ENCODE data around the gene POLR2E. TPM values are rescaled to one million over a fixed set of nuclear protein-coding genes. Genes with fewer than 3 reads are reported as not detected.

POLR2E gene
- total and polyA plus RNA-seq, 7 donors, result 82.0 to 203 (median 124) TPM

GRCh38 chr19:1128106-1128505 is 32.9 kb upstream of the POLR2E start:
- DNase-seq, result no peak
- 68 to 88% methylated on average over 17 of the region's 17 CpGs for WGBS, 2 donors
- peaks cover 3 to 50% (median 28%) of the 10 kb centered on the region in 4 donors for H3K36me3 ChIP-seq
- intact Hi-C loops (cut with DNase I), result no loop called here
- no peaks in the 10 kb centered on the region for H3K27me3 ChIP-seq
- peaks cover 0 to 62% (median 44%) of the 10 kb centered on the region in 4 donors for H3K4me1 ChIP-seq
- no peak overlapping the region for H3K4me3 ChIP-seq
- TF ChIP-seq EP300 (IDR thresholded peaks at IDR 0.05) (no peak), CTCF (IDR thresholded peaks at IDR 0.05) (no peak), POLR2A (IDR thresholded peaks at IDR 0.05) (no peak), POLR2AphosphoS5 (IDR thresholded peaks at IDR 0.05) (no peak)
- H3K27ac ChIP-seq, result no peak overlapping the region
- H3K9me3 ChIP-seq, result no peaks in the 10 kb centered on the region

GRCh38 chr19:1126984-1127760 is 32.0 kb upstream of the POLR2E start:
- H3K4me1 ChIP-seq, result peaks cover 0 to 54% (median 35%) of the 10 kb centered on the region in 4 donors
- H3K27ac ChIP-seq, result no peak overlapping the region
- H3K36me3 ChIP-seq, result peaks cover 11 to 59% (median 37%) of the 10 kb centered on the region in 4 donors
- WGBS, 2 donors, result 93 to 94% methylated on average over 33 of the region's 33 CpGs
- no peaks in the 10 kb centered on the region for H3K9me3 ChIP-seq
- no peaks in the 10 kb centered on the region for H3K27me3 ChIP-seq
- intact Hi-C loops (cut with DNase I), result no loop called here
- no peak for DNase-seq
- no peak overlapping the region for H3K4me3 ChIP-seq
- TF ChIP-seq POLR2AphosphoS5 (IDR thresholded peaks at IDR 0.05), result no peak
- no peak for TF ChIP-seq CTCF (IDR thresholded peaks at IDR 0.05)
- no peak for TF ChIP-seq POLR2A (IDR thresholded peaks at IDR 0.05)
- no peak for TF ChIP-seq EP300 (IDR thresholded peaks at IDR 0.05)

- H3K27me3 ChIP-seq, result no peaks in the 10 kb centered on the region
- DNase-seq, result no peak
- H3K4me3 ChIP-seq, result no peak overlapping the region
- TF ChIP-seq POLR2AphosphoS5 (IDR thresholded peaks at IDR 0.05) (peak in 1 of 4 donors; percentile 16), EP300 (IDR thresholded peaks at IDR 0.05) (no peak), CTCF (IDR thresholded peaks at IDR 0.05) (no peak), POLR2A (IDR thresholded peaks at IDR 0.05) (no peak)
- 92 to 94% methylated on average over 33 of the region's 33 CpGs for WGBS, 2 donors
- H3K9me3 ChIP-seq, result no peaks in the 10 kb centered on the region
- intact Hi-C loops (cut with DNase I), result no loop called here
- peaks cover 0 to 41% (median 23%) of the 10 kb centered on the region in 4 donors for H3K4me1 ChIP-seq
- H3K36me3 ChIP-seq, result peaks cover 23 to 72% (median 51%) of the 10 kb centered on the region in 4 donors
- H3K27ac ChIP-seq, result peak overlapping the region in 2 of 4 donors; percentile 6 to 11
These were observed 30.7 kb upstream of the POLR2E start for GRCh38 chr19:1125601-1126467.

- H3K27ac ChIP-seq, result peak overlapping the region in 3 of 4 donors; percentile 12 to 43 (median 12)
- peaks cover 0 to 24% (median 9%) of the 10 kb centered on the region in 4 donors for H3K4me1 ChIP-seq
- peaks cover 41 to 90% (median 57%) of the 10 kb centered on the region in 4 donors for H3K36me3 ChIP-seq
- H3K27me3 ChIP-seq, result no peaks in the 10 kb centered on the region
- H3K9me3 ChIP-seq, result no peaks in the 10 kb centered on the region
- H3K4me3 ChIP-seq, result no peak overlapping the region
- peak; percentile 77 for DNase-seq
- intact Hi-C loops (cut with DNase I), result no loop called here
- peak in 2 of 4 donors; percentile 36 to 50 for TF ChIP-seq POLR2AphosphoS5 (IDR thresholded peaks at IDR 0.05)
- TF ChIP-seq CTCF (IDR thresholded peaks at IDR 0.05), result peak in 1 of 4 experiments; percentile 11
- TF ChIP-seq EP300 (IDR thresholded peaks at IDR 0.05), result no peak
- 91% methylated on average over 23 of the region's 23 CpGs for WGBS, 2 donors
These were observed 28.9 kb upstream of the POLR2E start for GRCh38 chr19:1123885-1124677.

Data from sigmoid colon (tissue), 7 donors.